Measurements from ENCODE around the gene DDX10. TPM values are rescaled to one million over a fixed set of nuclear protein-coding genes. Genes with fewer than 3 reads are reported as not detected.
A peak's percentile ranks its signal among the peaks of the same experiment; 100 is the strongest.

The DDX10 gene
- total RNA-seq, 1 donor from 2014 or later: 34.7 TPM

- no peak overlapping the region for H3K4me3 Mint-ChIP-seq
- DNase-seq (ENCODE audit: extremely low spot score, unreplicated experiment): no peak
- H3K4me1 Mint-ChIP-seq (ENCODE audit: unreplicated experiment): peaks cover 29% of the 10 kb centered on the region
- H3K9me3 Mint-ChIP-seq: no peaks in the 10 kb centered on the region
- TF ChIP-seq CTCF (conservative IDR thresholded peaks at IDR 0.05): no peak
- no peaks in the 10 kb centered on the region for H3K27me3 Mint-ChIP-seq
- peaks cover 2% of the 10 kb centered on the region for H3K36me3 Mint-ChIP-seq
- no peak overlapping the region for H3K27ac Mint-ChIP-seq
These were observed 2.2 kb upstream of the DDX10 start for GRCh38 chr11:108662700-108663099.

- Mint-ChIP-seq H3K27me3 (no peaks in the 10 kb centered on the region), H3K27ac (no peak overlapping the region), H3K36me3 (peaks cover 5% of the 10 kb centered on the region), H3K9me3 (no peaks in the 10 kb centered on the region), H3K4me1 (ENCODE audit: unreplicated experiment) (peaks cover 31% of the 10 kb centered on the region), H3K4me3 (no peak overlapping the region)
- TF ChIP-seq CTCF (conservative IDR thresholded peaks at IDR 0.05): no peak
- no peak for DNase-seq (ENCODE audit: extremely low spot score, unreplicated experiment)
These were observed 1.6 kb upstream of the DDX10 start for GRCh38 chr11:108663154-108663877.

GRCh38 chr11:108666373-108666772, 1.5 kb downstream of the DDX10 start:
- Mint-ChIP-seq H3K27me3 (no peaks in the 10 kb centered on the region), H3K27ac (peak overlapping the region; percentile 7), H3K4me3 (peak overlapping the region; percentile 100), H3K4me1 (ENCODE audit: unreplicated experiment) (peaks cover 48% of the 10 kb centered on the region), H3K36me3 (peaks cover 24% of the 10 kb centered on the region), H3K9me3 (peaks cover 4% of the 10 kb centered on the region)
- DNase-seq (ENCODE audit: extremely low spot score, unreplicated experiment): no peak
- TF ChIP-seq CTCF (conservative IDR thresholded peaks at IDR 0.05): no peak

- H3K36me3 Mint-ChIP-seq: peaks cover 33% of the 10 kb centered on the region
- no peak for TF ChIP-seq CTCF (conservative IDR thresholded peaks at IDR 0.05)
- H3K4me3 Mint-ChIP-seq: no peak overlapping the region
- peaks cover 55% of the 10 kb centered on the region for H3K4me1 Mint-ChIP-seq (ENCODE audit: unreplicated experiment)
- no peak overlapping the region for H3K27ac Mint-ChIP-seq
- no peak for DNase-seq (ENCODE audit: extremely low spot score, unreplicated experiment)
- H3K27me3 Mint-ChIP-seq: no peaks in the 10 kb centered on the region
- H3K9me3 Mint-ChIP-seq: peaks cover 4% of the 10 kb centered on the region
These were observed 4.4 kb downstream of the DDX10 start for GRCh38 chr11:108669286-108669685.

- H3K27me3 Mint-ChIP-seq: no peaks in the 10 kb centered on the region
- peaks cover 51% of the 10 kb centered on the region for H3K4me1 Mint-ChIP-seq (ENCODE audit: unreplicated experiment)
- peak overlapping the region; percentile 57 for H3K27ac Mint-ChIP-seq
- no peak for TF ChIP-seq CTCF (conservative IDR thresholded peaks at IDR 0.05)
- H3K36me3 Mint-ChIP-seq: peaks cover 35% of the 10 kb centered on the region
- H3K4me3 Mint-ChIP-seq: peak overlapping the region; percentile 49
- DNase-seq (ENCODE audit: extremely low spot score, unreplicated experiment): no peak
- peaks cover 4% of the 10 kb centered on the region for H3K9me3 Mint-ChIP-seq
These were observed 4.8 kb downstream of the DDX10 start for GRCh38 chr11:108669711-108670110.

Data from type B pancreatic cell (in vitro differentiated cells).